ENCODE measurements around the gene CALML6. TPM values are rescaled to one million over a fixed set of nuclear protein-coding genes. Genes with fewer than 3 reads are reported as not detected.

The CALML6 gene
- total RNA-seq, 2 experiments from 2014 or later = 0.41 to 0.86 TPM

- no peak for DNase-seq
- Mint-ChIP-seq H3K27me3 (ENCODE audit: low read depth) (peaks cover 5% of the 10 kb centered on the region), H3K9me3 (no peaks in the 10 kb centered on the region), H3K4me1 (ENCODE audit: low read depth) (peaks cover 30% of the 10 kb centered on the region), H3K36me3 (ENCODE audit: low read depth) (peaks cover 1% of the 10 kb centered on the region), H3K27ac (no peak overlapping the region), H3K4me3 (no peak overlapping the region)
- intact Hi-C loops (cut with micrococcal nuclease) = loop anchor here (5.0 kb wide), 2 partner anchors 67 to 382 kb away; partner anchors contain the start of gene ATAD3A
- CTCF ChIA-PET = no interaction called here
Observed at GRCh38 chr1:1893997-1894353, 21.1 kb upstream of the CALML6 start.

GRCh38 chr1:1894354-1895059 is 20.6 kb upstream of the CALML6 start:
- Mint-ChIP-seq H3K36me3 (ENCODE audit: low read depth) (peaks cover 1% of the 10 kb centered on the region), H3K4me3 (no peak overlapping the region), H3K27me3 (ENCODE audit: low read depth) (peaks cover 5% of the 10 kb centered on the region), H3K9me3 (no peaks in the 10 kb centered on the region), H3K27ac (no peak overlapping the region), H3K4me1 (ENCODE audit: low read depth) (peaks cover 26% of the 10 kb centered on the region)
- CTCF ChIA-PET = interaction anchor here (0.6 to 1.9 kb wide), 2 partner anchors 14 to 217 kb away, joined by 3 to 6 read pairs; no protein-coding TSS in a partner anchor
- no peak for DNase-seq
- intact Hi-C loops (cut with micrococcal nuclease) = loop anchor here (5.0 kb wide), 2 partner anchors 67 to 382 kb away; partner anchors contain the start of gene ATAD3A

- no peak for DNase-seq
- peaks cover 1% of the 10 kb centered on the region for H3K36me3 Mint-ChIP-seq (ENCODE audit: low read depth)
- no peaks in the 10 kb centered on the region for H3K9me3 Mint-ChIP-seq
- intact Hi-C loops (cut with micrococcal nuclease) = no loop called here
- H3K27me3 Mint-ChIP-seq (ENCODE audit: low read depth) = peaks cover 5% of the 10 kb centered on the region
- no peak overlapping the region for H3K4me3 Mint-ChIP-seq
- H3K4me1 Mint-ChIP-seq (ENCODE audit: low read depth) = peaks cover 26% of the 10 kb centered on the region
- H3K27ac Mint-ChIP-seq = peak overlapping the region; percentile 15
- CTCF ChIA-PET = interaction anchor here (0.6 to 1.9 kb wide), 2 partner anchors 13 to 218 kb away, joined by 3 to 6 read pairs; no protein-coding TSS in a partner anchor
Observed at GRCh38 chr1:1895060-1895418, 20.0 kb upstream of the CALML6 start.

GRCh38 chr1:1895456-1896336 is 19.4 kb upstream of the CALML6 start:
- Mint-ChIP-seq H3K9me3 (no peaks in the 10 kb centered on the region), H3K4me3 (no peak overlapping the region), H3K36me3 (ENCODE audit: low read depth) (peaks cover 1% of the 10 kb centered on the region), H3K27ac (no peak overlapping the region), H3K27me3 (ENCODE audit: low read depth) (peaks cover 5% of the 10 kb centered on the region), H3K4me1 (ENCODE audit: low read depth) (peaks cover 26% of the 10 kb centered on the region)
- CTCF ChIA-PET = interaction anchor here (1.9 kb wide), 1 partner anchor 13 kb away, joined by 6 read pairs; no protein-coding TSS in a partner anchor
- intact Hi-C loops (cut with micrococcal nuclease) = no loop called here
- DNase-seq = no peak

- H3K4me1 Mint-ChIP-seq (ENCODE audit: low read depth) = peaks cover 14% of the 10 kb centered on the region
- peaks cover 5% of the 10 kb centered on the region for H3K27me3 Mint-ChIP-seq (ENCODE audit: low read depth)
- H3K36me3 Mint-ChIP-seq (ENCODE audit: low read depth) = no peaks in the 10 kb centered on the region
- intact Hi-C loops (cut with micrococcal nuclease) = no loop called here
- no peak for DNase-seq
- H3K4me3 Mint-ChIP-seq = no peak overlapping the region
- no peaks in the 10 kb centered on the region for H3K9me3 Mint-ChIP-seq
- CTCF ChIA-PET = interaction anchor here (0.6 to 2.2 kb wide), 4 partner anchors 9 to 148 kb away, joined by 3 to 19 read pairs (median 4); no protein-coding TSS in a partner anchor
- H3K27ac Mint-ChIP-seq = no peak overlapping the region
Observed at GRCh38 chr1:1898246-1898933, 16.7 kb upstream of the CALML6 start.

- CTCF ChIA-PET = interaction anchor here (0.6 to 2.2 kb wide), 6 partner anchors 8 to 147 kb away, joined by 3 to 19 read pairs (median 4); no protein-coding TSS in a partner anchor
- intact Hi-C loops (cut with micrococcal nuclease) = no loop called here
Observed at GRCh38 chr1:1899266-1899966, 15.6 kb upstream of the CALML6 start.

GRCh38 chr1:1899967-1900327 is 15.1 kb upstream of the CALML6 start:
- no peak overlapping the region for H3K27ac Mint-ChIP-seq
- H3K4me1 Mint-ChIP-seq (ENCODE audit: low read depth) = peaks cover 2% of the 10 kb centered on the region
- peaks cover 5% of the 10 kb centered on the region for H3K27me3 Mint-ChIP-seq (ENCODE audit: low read depth)
- no peak for DNase-seq
- no peak overlapping the region for H3K4me3 Mint-ChIP-seq
- CTCF ChIA-PET = interaction anchor here (0.7 to 1.3 kb wide), 2 partner anchors 9 to 146 kb away, joined by 5 to 6 read pairs; no protein-coding TSS in a partner anchor
- no peaks in the 10 kb centered on the region for H3K9me3 Mint-ChIP-seq
- no peaks in the 10 kb centered on the region for H3K36me3 Mint-ChIP-seq (ENCODE audit: low read depth)
- intact Hi-C loops (cut with micrococcal nuclease) = no loop called here

More at GRCh38 chr1:1899266-1899966, 15.6 kb upstream of the CALML6 start:
- H3K27me3 Mint-ChIP-seq (ENCODE audit: low read depth) = peaks cover 5% of the 10 kb centered on the region
- DNase-seq = no peak
- no peaks in the 10 kb centered on the region for H3K36me3 Mint-ChIP-seq (ENCODE audit: low read depth)
- H3K4me3 Mint-ChIP-seq = no peak overlapping the region
- peaks cover 7% of the 10 kb centered on the region for H3K4me1 Mint-ChIP-seq (ENCODE audit: low read depth)
- no peaks in the 10 kb centered on the region for H3K9me3 Mint-ChIP-seq
- H3K27ac Mint-ChIP-seq = no peak overlapping the region

GRCh38 chr1:1900883-1901640 is 14.0 kb upstream of the CALML6 start:
- H3K4me1 Mint-ChIP-seq (ENCODE audit: low read depth) = peaks cover under 1% of the 10 kb centered on the region
- intact Hi-C loops (cut with micrococcal nuclease) = no loop called here
- peaks cover 1% of the 10 kb centered on the region for H3K27me3 Mint-ChIP-seq (ENCODE audit: low read depth)
- H3K36me3 Mint-ChIP-seq (ENCODE audit: low read depth) = no peaks in the 10 kb centered on the region
- DNase-seq = no peak
- H3K27ac Mint-ChIP-seq = no peak overlapping the region
- CTCF ChIA-PET = interaction anchor here (0.7 to 1.3 kb wide), 2 partner anchors 8 to 26 kb away, joined by 3 to 5 read pairs; no protein-coding TSS in a partner anchor
- H3K4me3 Mint-ChIP-seq = no peak overlapping the region
- H3K9me3 Mint-ChIP-seq = no peaks in the 10 kb centered on the region

- H3K27ac Mint-ChIP-seq = no peak overlapping the region
- no peaks in the 10 kb centered on the region for H3K36me3 Mint-ChIP-seq (ENCODE audit: low read depth)
- no peak for DNase-seq
- no peaks in the 10 kb centered on the region for H3K9me3 Mint-ChIP-seq
- intact Hi-C loops (cut with micrococcal nuclease) = no loop called here
- CTCF ChIA-PET = interaction anchor here (0.7 kb wide), 1 partner anchor 69 kb away, joined by 3 read pairs; no protein-coding TSS in a partner anchor
- no peaks in the 10 kb centered on the region for H3K27me3 Mint-ChIP-seq (ENCODE audit: low read depth)
- peaks cover 4% of the 10 kb centered on the region for H3K4me1 Mint-ChIP-seq (ENCODE audit: low read depth)
- no peak overlapping the region for H3K4me3 Mint-ChIP-seq
Observed at GRCh38 chr1:1901641-1902294, 13.3 kb upstream of the CALML6 start.

GRCh38 chr1:1903224-1903623 is 11.8 kb upstream of the CALML6 start:
- H3K27me3 Mint-ChIP-seq (ENCODE audit: low read depth) = no peaks in the 10 kb centered on the region
- no peak overlapping the region for H3K27ac Mint-ChIP-seq
- H3K4me1 Mint-ChIP-seq (ENCODE audit: low read depth) = peaks cover 8% of the 10 kb centered on the region
- no peaks in the 10 kb centered on the region for H3K36me3 Mint-ChIP-seq (ENCODE audit: low read depth)
- CTCF ChIA-PET = no interaction called here
- intact Hi-C loops (cut with micrococcal nuclease) = no loop called here
- H3K9me3 Mint-ChIP-seq = no peaks in the 10 kb centered on the region
- H3K4me3 Mint-ChIP-seq = no peak overlapping the region
- no peak for DNase-seq
